CD4-positive, alpha-beta T cell treated with Interleukin-17A for 4 hours (primary cell): ENCODE measurements around the gene FBXL19.

ENCODE experiments used
- DNase-seq: peaks from one replicate; pipeline ENCODE4 v3.0.0-alpha.2; 2020; ENCODE audit warnings: mixed read lengths

The FBXL19 gene

GRCh38 chr16:30947859-30948666, 24.7 kb downstream of the FBXL19 start:
- no peak for DNase-seq

DNA sequence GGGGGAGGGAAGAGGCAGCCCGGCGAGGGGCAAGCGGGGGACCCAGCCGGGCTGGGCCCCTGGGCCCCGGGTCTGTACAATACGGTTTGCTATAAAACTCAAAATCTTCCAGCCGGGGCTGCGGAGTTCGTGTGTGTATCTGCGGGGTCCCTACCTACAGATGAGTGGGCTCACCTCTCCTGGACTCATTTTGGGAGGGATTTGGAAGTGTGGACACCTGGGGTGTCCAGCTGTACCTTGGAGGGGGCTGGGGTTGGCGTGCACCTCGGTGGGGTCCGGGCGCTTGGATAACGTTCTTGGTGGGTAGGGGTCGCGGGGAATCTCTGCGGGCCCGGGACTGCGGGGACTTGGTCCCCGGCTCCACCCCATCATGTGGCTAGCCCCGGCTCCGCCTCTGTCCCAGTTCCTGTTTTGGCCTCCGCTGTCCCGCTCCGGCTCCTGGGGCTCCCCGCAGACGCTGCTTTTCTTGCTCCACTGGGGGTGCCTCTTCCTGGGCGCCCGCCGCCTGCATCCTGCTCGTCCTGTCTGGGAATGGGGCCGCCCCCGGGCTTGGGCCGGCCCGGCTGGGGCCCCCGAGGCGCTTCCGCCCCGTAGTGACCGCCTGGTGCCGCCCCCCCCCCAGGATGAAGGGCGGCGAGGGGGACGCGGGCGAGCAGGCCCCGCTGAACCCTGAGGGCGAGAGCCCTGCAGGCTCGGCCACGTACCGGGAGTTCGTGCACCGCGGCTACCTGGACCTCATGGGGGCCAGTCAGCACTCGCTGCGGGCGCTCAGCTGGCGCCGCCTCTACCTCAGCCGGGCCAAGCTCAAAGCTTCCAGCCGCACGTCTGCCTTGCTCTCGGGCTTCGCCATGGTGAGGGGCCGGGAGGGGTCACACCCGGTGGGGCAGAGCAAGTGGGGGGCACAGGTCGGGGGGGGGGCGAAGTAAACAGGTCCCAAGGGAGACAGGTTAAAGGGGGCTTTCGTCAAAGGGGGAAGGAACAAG, 25.6 kb downstream of the FBXL19 start, which contains the start of gene ORAI3:
Gene ORAI3 (plus strand): TSS at position 402 of the 983 bp plus-strand sequence. CDS start 222 bp downstream, at position 624.
- DNase-seq: peak; percentile 62

GRCh38 chr16:30949650-30950515, 26.5 kb downstream of the FBXL19 start:
- DNase-seq: peak; percentile 49

GRCh38 chr16:30950516-30951065, 27.2 kb downstream of the FBXL19 start:
- no peak for DNase-seq

DNA sequence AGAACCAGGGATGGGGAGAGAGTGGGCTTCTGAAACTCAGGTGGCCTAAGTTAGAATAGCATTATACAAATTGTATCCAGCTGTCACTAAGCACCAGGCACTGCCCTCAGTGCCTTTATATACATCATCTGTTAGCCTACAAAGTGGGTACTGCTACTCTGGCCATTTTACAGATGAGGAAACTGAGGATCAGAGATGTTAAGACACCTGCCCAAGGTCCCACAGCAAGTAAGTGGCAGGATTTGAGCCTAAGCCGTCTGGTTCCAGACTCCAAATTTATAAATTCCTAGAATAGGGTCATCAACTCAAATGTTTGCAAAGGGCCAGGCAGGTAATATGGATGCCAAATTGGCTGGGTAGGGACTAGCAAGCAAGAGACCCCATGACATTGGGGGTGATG, 27.8 kb downstream of the FBXL19 start:
- DNase-seq: no peak

DNA sequence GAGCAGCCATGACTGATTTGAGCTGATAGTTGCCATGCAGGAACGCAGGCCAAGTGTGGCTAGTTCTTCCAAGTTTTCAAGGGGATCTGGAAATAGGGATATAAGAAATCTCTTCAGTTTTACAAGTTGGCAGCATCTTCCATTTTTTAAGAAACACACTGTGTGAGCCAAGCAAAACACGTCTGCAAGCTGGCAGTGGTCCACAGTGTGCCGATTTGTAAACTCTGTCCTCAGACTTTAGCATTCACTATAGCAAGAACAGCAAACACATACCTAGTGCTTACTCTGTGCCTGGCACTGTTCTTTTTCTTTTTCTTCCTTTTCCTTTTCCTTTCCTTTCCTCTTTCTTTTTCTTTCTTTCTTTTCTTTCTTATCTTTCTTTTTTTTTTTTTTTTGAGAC, 28.4 kb downstream of the FBXL19 start:
- DNase-seq: no peak

DNA sequence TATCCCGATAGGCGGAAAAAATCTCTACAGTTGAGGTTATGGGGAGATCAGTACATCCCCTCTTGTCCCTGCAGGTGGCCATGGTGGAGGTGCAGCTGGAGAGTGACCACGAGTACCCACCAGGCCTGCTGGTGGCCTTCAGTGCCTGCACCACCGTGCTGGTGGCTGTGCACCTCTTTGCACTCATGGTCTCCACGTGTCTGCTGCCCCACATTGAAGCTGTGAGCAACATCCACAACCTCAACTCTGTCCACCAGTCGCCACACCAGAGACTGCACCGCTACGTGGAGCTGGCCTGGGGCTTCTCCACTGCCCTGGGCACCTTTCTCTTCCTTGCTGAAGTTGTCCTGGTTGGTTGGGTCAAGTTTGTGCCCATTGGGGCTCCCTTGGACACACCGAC, 29.7 kb downstream of the FBXL19 start:
- DNase-seq: no peak

- peak; percentile 72 for DNase-seq
These were observed 30.2 kb downstream of the FBXL19 start for GRCh38 chr16:30953511-30954124.

GRCh38 chr16:30954993-30955392, 31.6 kb downstream of the FBXL19 start:
- DNase-seq: no peak

DNA sequence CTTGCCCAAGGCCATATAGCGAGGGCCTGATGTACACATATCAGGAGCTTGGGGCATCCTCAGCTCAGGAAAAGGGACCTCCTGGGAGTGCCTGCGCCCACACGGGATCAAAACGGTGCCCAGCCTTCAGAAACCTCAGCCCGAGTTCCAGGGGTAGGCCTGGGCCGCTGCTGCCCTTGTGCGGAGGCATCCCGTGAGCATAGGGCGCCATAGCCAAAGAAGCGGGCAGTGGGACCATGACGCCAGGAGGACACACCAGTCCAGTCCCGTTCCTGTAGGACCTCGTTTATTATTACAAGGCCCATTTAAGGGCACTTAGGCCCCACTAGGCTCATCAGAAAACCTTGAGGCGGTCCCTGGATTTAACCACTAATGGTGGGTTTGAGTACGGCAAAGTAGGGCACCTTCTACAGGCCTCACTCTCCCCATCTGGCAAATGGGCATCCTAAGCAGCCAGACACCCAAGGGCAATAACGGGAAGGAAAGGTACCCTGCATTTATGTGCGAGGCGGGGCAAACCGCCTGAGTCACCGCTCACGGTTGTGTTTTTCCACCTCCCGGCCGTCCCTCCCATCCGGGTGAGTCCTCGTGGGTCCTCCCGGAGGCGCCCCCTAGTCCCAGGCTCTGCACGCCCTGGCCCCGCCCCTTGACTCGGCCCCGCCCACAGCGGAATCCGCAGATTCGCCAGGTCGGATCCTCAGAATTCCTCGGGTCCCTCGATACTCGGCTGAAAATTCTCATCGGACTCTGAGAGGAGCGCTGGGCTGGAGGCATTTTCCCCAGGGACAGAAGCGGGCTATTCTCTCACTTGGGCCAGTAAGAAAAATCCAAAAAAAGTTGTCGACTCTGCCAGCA, 33.5 kb downstream of the FBXL19 start:
- peak; percentile 94 for DNase-seq

- DNase-seq: peak; percentile 99
These were observed 34.2 kb downstream of the FBXL19 start, which contains the start of gene SETD1A for GRCh38 chr16:30957456-30958174. Gene SETD1A (plus strand): TSS chr16:30957754. CDS start chr16:30958732, 978 bp downstream.

GRCh38 chr16:30958175-30959079, 35.1 kb downstream of the FBXL19 start:
- no peak for DNase-seq

- DNase-seq: no peak
These were observed 38.0 kb downstream of the FBXL19 start for GRCh38 chr16:30961384-30961783.

- DNase-seq: no peak
These were observed 40.6 kb downstream of the FBXL19 start for GRCh38 chr16:30963925-30964511.

GRCh38 chr16:30964574-30965226, 41.3 kb downstream of the FBXL19 start:
- DNase-seq: no peak

DNA sequence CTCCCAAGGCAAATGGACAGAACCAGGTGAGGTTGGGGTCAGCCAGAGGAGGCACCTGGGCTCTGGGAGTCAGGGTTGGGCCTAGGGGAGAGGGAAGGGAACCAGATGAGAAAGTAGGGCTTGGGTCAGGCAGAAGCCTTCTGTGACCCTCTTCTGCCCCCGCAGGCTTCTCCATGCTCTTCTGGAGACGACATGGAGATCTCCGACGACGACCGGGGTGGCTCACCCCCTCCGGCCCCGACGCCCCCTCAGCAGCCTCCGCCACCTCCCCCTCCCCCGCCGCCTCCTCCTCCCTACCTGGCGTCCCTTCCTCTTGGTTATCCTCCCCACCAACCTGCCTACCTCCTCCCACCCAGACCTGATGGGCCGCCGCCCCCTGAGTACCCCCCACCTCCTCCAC, 42.1 kb downstream of the FBXL19 start:
- DNase-seq: no peak

GRCh38 chr16:30966033-30966619, 42.8 kb downstream of the FBXL19 start:
- no peak for DNase-seq
